ENCODE data around the gene SCAF8. TPM values are rescaled to one million over a fixed set of nuclear protein-coding genes. Genes with fewer than 3 reads are reported as not detected.
A peak's percentile ranks its signal among the peaks of the same experiment; 100 is the strongest.

Gene SCAF8
- total and polyA plus RNA-seq, 2 donors, result 21.1 to 97.9 TPM

- Histone ChIP-seq H3K4me1 (ENCODE audit: insufficient read depth) (no peaks in the 10 kb centered on the region), H3K36me3 (ENCODE audit: insufficient read depth) (no peaks in the 10 kb centered on the region), H3K4me3 (ENCODE audit: low read depth, low read length) (no peak overlapping the region), H3K27ac (ENCODE audit: low read depth) (no peak overlapping the region)
- no peak for DNase-seq (ENCODE audit: extremely low spot score)
Observed at GRCh38 chr6:154848580-154848979, 115.4 kb downstream of the SCAF8 start.

GRCh38 chr6:154849475-154849874, 116.3 kb downstream of the SCAF8 start:
- 98% methylated on average over 1 of the region's 1 CpG for WGBS
- DNase-seq (ENCODE audit: extremely low spot score), result no peak
- H3K27ac ChIP-seq (ENCODE audit: low read depth), result no peak overlapping the region
- H3K4me1 ChIP-seq (ENCODE audit: insufficient read depth), result no peaks in the 10 kb centered on the region
- H3K36me3 ChIP-seq (ENCODE audit: insufficient read depth), result no peaks in the 10 kb centered on the region
- no peak overlapping the region for H3K4me3 ChIP-seq (ENCODE audit: low read depth, low read length)

GRCh38 chr6:154852687-154853086, 119.5 kb downstream of the SCAF8 start:
- Histone ChIP-seq H3K27ac (ENCODE audit: low read depth) (no peak overlapping the region), H3K4me1 (ENCODE audit: insufficient read depth) (no peaks in the 10 kb centered on the region), H3K36me3 (ENCODE audit: insufficient read depth) (no peaks in the 10 kb centered on the region), H3K4me3 (ENCODE audit: low read depth, low read length) (no peak overlapping the region)
- peak; percentile 33 for DNase-seq (ENCODE audit: extremely low spot score)
- 25% methylated on average over 3 of the region's 3 CpGs for WGBS

DNA sequence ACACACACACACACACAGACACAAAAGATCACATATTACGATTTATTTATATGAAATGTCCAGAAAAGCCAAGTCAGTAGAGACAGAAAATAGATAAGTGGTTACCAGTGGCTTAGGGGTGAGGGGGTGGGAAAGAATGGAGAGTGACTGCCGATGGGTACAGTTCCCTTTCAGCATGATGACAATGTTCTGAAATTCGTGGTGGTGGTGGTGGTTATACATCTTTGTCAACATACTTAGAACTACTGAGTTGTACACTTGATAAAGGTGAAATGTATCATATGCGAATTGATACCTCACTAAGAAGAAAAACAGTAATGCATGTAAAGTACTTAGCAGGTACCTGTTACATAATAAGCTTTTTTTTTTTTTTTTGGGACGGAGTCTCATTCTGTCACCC, 124.3 kb downstream of the SCAF8 start:
- no peak for DNase-seq (ENCODE audit: extremely low spot score)
- Histone ChIP-seq H3K4me1 (ENCODE audit: insufficient read depth) (no peaks in the 10 kb centered on the region), H3K4me3 (ENCODE audit: low read depth, low read length) (no peak overlapping the region), H3K27ac (ENCODE audit: low read depth) (no peak overlapping the region), H3K36me3 (ENCODE audit: insufficient read depth) (no peaks in the 10 kb centered on the region)
- WGBS, result 95% methylated on average over 5 of the region's 5 CpGs

GRCh38 chr6:154861825-154862224, 128.6 kb downstream of the SCAF8 start:
- no peak for DNase-seq (ENCODE audit: extremely low spot score)
- Histone ChIP-seq H3K36me3 (ENCODE audit: insufficient read depth) (no peaks in the 10 kb centered on the region), H3K27ac (ENCODE audit: low read depth) (no peak overlapping the region), H3K4me3 (ENCODE audit: low read depth, low read length) (no peak overlapping the region), H3K4me1 (ENCODE audit: insufficient read depth) (no peaks in the 10 kb centered on the region)
- WGBS, result 51% methylated on average over 1 of the region's 1 CpG

DNA sequence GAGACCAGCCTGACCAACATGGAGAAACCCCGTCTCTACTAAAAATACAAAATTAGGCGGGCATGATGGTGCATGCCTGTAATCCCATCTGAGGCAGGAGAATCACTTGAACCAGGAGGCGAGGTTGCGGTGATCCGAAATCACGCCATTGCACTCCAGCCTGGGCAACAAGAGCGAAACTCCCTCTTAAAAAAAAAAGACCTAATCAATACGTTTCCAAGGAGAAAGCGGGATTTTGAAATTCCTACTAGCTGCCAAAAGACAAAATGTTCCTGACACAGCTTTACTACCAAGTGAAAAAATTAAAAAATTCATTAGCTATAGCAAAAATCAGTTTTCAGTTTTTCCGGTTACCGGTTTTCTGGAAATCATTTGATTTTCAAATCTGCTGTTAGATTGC, 129.3 kb downstream of the SCAF8 start:
- no peak overlapping the region for H3K4me3 ChIP-seq (ENCODE audit: low read depth, low read length)
- DNase-seq (ENCODE audit: extremely low spot score), result no peak
- WGBS, result 93% methylated on average over 11 of the region's 11 CpGs
- no peaks in the 10 kb centered on the region for H3K36me3 ChIP-seq (ENCODE audit: insufficient read depth)
- no peaks in the 10 kb centered on the region for H3K4me1 ChIP-seq (ENCODE audit: insufficient read depth)
- no peak overlapping the region for H3K27ac ChIP-seq (ENCODE audit: low read depth)

DNA sequence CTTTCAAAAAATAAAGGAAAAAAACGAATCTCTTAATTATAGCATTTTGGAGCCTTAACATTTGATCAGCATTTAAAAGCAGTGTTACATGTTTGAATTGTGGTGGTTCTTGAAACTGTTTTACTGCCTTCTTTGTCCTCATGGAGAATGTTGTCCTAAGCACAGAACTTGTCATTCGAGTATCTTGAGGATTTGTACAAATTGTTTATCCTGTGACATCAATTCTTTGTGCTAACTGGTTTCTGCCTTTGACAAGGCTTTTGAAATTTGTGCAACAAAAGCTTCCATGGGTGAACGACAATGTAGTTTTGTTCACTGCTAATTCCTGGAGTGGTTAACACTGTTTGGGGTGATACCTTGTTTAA, 130.8 kb downstream of the SCAF8 start:
- Histone ChIP-seq H3K4me3 (ENCODE audit: low read depth, low read length) (no peak overlapping the region), H3K27ac (ENCODE audit: low read depth) (peak overlapping the region; percentile 23), H3K36me3 (ENCODE audit: insufficient read depth) (no peaks in the 10 kb centered on the region), H3K4me1 (ENCODE audit: insufficient read depth) (no peaks in the 10 kb centered on the region)
- 75% methylated on average over 3 of the region's 3 CpGs for WGBS
- DNase-seq (ENCODE audit: extremely low spot score), result peak; percentile 31

- H3K36me3 ChIP-seq (ENCODE audit: insufficient read depth), result no peaks in the 10 kb centered on the region
- H3K4me1 ChIP-seq (ENCODE audit: insufficient read depth), result no peaks in the 10 kb centered on the region
- no peak for DNase-seq (ENCODE audit: extremely low spot score)
- no peak overlapping the region for H3K4me3 ChIP-seq (ENCODE audit: low read depth, low read length)
- 85% methylated on average over 4 of the region's 4 CpGs for WGBS
- H3K27ac ChIP-seq (ENCODE audit: low read depth), result no peak overlapping the region
Observed at GRCh38 chr6:154865291-154865690, 132.1 kb downstream of the SCAF8 start.

GRCh38 chr6:154868143-154868594, 135.0 kb downstream of the SCAF8 start:
- 46% methylated on average over 6 of the region's 6 CpGs for WGBS
- no peaks in the 10 kb centered on the region for H3K36me3 ChIP-seq (ENCODE audit: insufficient read depth)
- H3K27ac ChIP-seq (ENCODE audit: low read depth), result no peak overlapping the region
- peak; percentile 35 for DNase-seq (ENCODE audit: extremely low spot score)
- H3K4me3 ChIP-seq (ENCODE audit: low read depth, low read length), result no peak overlapping the region
- no peaks in the 10 kb centered on the region for H3K4me1 ChIP-seq (ENCODE audit: insufficient read depth)

DNA sequence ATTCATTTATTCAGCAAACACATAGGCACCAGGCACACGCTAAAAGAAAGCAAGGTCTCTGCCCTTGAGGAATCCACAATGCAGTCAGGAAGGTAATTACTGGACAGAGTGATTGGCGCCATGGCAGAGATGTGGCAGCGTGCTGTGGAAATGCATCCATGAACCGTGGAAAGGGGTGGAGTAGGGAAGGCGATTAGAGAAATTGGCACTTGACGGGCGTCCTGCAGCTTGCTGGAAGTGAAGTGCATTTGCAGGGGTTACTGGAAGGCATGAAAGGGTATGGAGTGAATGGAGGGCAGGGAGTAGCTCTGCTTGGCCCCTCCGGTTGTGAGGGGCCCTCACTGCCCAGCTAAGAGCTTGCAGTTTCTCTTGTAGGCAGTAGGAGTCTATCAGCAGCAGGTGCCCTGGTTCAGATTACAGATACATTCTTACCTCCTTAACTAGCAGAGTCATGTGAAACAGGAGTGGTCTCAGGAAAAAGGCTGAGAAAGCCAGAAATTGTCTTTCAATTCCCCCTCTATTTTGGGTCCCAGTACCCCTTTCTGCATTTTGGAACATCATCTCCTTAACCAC, 139.4 kb downstream of the SCAF8 start:
- Histone ChIP-seq H3K4me3 (ENCODE audit: low read depth, low read length) (no peak overlapping the region), H3K36me3 (ENCODE audit: insufficient read depth) (no peaks in the 10 kb centered on the region), H3K27ac (ENCODE audit: low read depth) (no peak overlapping the region), H3K4me1 (ENCODE audit: insufficient read depth) (no peaks in the 10 kb centered on the region)
- no peak for DNase-seq (ENCODE audit: extremely low spot score)
- 93% methylated on average over 8 of the region's 8 CpGs for WGBS

- Histone ChIP-seq H3K36me3 (ENCODE audit: insufficient read depth) (no peaks in the 10 kb centered on the region), H3K4me1 (ENCODE audit: insufficient read depth) (no peaks in the 10 kb centered on the region), H3K4me3 (ENCODE audit: low read depth, low read length) (no peak overlapping the region), H3K27ac (ENCODE audit: low read depth) (no peak overlapping the region)
- 93% methylated on average over 4 of the region's 4 CpGs for WGBS
- no peak for DNase-seq (ENCODE audit: extremely low spot score)
Observed at GRCh38 chr6:154873546-154873945, 140.3 kb downstream of the SCAF8 start.

DNA sequence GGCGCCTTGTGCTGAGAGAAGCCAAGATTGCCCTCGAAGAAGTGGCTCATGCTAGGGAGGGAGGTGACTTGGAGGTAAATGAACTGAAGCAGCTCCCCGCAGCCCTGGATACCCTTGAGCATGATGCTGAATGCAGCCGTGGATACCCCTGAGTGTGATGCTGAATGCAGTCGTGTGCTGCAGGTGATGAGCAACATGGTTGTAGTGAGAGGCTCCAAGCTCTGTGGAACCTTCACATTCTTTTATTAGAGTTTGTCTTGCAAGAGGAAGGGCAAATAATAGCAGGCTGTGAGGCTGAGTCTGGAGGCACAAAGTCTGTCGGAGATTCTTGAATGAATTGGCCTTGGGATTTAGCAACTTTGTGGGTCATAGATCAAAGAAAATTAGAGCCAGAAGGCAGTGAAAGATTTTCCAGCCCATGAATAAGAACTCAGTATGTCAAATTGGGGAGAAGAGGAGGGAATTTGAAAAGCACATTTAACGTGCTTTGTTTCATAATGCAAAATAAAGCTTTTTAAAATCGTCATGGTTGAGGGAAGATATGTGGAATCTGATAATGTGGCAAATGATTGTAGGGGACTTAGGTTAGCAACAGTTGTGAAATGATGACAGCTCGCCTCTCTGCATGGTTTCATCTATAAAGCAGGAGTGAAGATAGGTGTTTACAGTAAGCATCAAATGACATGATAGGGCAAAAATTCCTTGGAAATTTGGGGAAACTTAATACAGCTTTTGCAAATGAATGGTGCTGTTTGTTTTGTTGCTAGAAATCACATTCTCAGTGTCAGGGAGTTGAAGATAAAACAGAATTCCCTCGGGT, 141.8 kb downstream of the SCAF8 start:
- no peak overlapping the region for H3K4me3 ChIP-seq (ENCODE audit: low read depth, low read length)
- no peaks in the 10 kb centered on the region for H3K4me1 ChIP-seq (ENCODE audit: insufficient read depth)
- no peak overlapping the region for H3K27ac ChIP-seq (ENCODE audit: low read depth)
- no peaks in the 10 kb centered on the region for H3K36me3 ChIP-seq (ENCODE audit: insufficient read depth)
- DNase-seq (ENCODE audit: extremely low spot score), result no peak
- WGBS, result 59% methylated on average over 10 of the region's 10 CpGs

DNA sequence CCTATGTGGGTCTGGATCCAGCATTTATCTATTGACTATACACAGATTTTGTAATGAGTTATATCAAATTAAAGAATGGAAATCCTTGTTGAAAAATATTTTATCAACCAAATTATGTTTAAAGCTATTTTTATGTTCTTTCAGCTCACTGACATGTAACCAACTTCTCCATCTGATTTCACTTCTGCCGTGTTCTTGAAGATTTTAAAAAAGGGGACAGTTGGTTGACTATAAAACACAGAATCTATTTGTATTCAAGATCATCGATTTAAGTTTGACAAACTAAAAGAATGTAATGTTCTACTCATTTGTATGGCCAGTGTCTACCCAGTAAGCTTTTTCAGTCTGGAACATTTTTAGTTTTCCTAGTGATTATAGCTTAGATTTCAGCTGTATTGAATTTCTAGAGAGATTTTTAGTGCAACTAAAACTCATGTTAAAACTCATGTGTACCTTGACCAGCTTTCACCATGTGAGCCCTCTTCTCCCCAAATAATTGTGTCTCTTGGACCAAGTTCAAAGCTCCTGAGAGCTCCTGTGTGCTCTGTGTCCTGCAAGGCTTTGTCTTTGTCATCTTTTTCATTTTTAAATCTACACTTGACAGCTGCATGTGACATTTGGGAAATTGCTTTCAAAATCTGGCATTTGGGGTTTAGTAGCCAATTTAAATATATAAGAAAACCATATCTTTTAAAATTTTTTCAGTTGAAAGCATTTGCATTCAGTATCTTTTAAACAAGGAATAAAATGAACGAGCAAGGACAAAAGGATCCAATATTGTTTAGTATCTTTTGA, 143.5 kb downstream of the SCAF8 start:
- no peaks in the 10 kb centered on the region for H3K36me3 ChIP-seq (ENCODE audit: insufficient read depth)
- 89% methylated on average over 3 of the region's 3 CpGs for WGBS
- H3K4me3 ChIP-seq (ENCODE audit: low read depth, low read length), result no peak overlapping the region
- no peak overlapping the region for H3K27ac ChIP-seq (ENCODE audit: low read depth)
- no peak for DNase-seq (ENCODE audit: extremely low spot score)
- H3K4me1 ChIP-seq (ENCODE audit: insufficient read depth), result no peaks in the 10 kb centered on the region

Data from urinary bladder (tissue), 4 donors.